ENCODE results near the gene PPP1R12A. TPM values are rescaled to one million over a fixed set of nuclear protein-coding genes. Genes with fewer than 3 reads are reported as not detected.
A peak's percentile ranks its signal among the peaks of the same experiment; 100 is the strongest.

The PPP1R12A gene
- total RNA-seq, 4 donors from 2014 or later: 100 to 121 (median 113) TPM

- Histone ChIP-seq H3K4me3 (no peak overlapping the region), H3K36me3 (no peaks in the 10 kb centered on the region), H3K4me1 (no peaks in the 10 kb centered on the region), H3K27me3 (no peaks in the 10 kb centered on the region), H3K27ac (no peak overlapping the region), H3K9me3 (no peaks in the 10 kb centered on the region)
- in situ Hi-C loops (cut with MboI; ENCODE audit: low pct_ligation_motif_present in 1 of 4, low pct_unique_long_range_greater_than_20kb in 1 of 4, low sequenced_read_pairs in 3 of 4): no loop called here
- WGBS, 2 donors (ENCODE audit: low coverage in 1 of 2): 40 to 67% methylated on average over 2 of the region's 2 CpGs
- no peak for TF ChIP-seq POLR2A (IDR thresholded peaks at IDR 0.05)
- TF ChIP-seq CTCF (IDR thresholded peaks at IDR 0.05): no peak
- no peak for TF ChIP-seq POLR2AphosphoS5 (IDR thresholded peaks at IDR 0.05)
- TF ChIP-seq EP300 (IDR thresholded peaks at IDR 0.05; ENCODE audit: low read depth): no peak
- intact Hi-C loops (cut with DNase I; ENCODE audit: low total_unique reads): no loop called here
- no peak for DNase-seq
Measured at GRCh38 chr12:79857675-79858074, 77.2 kb downstream of the PPP1R12A start.

- TF ChIP-seq EP300 (IDR thresholded peaks at IDR 0.05; ENCODE audit: low read depth) (no peak), CTCF (IDR thresholded peaks at IDR 0.05) (no peak), POLR2A (IDR thresholded peaks at IDR 0.05) (no peak), POLR2AphosphoS5 (IDR thresholded peaks at IDR 0.05) (no peak)
- in situ Hi-C loops (cut with MboI; ENCODE audit: low pct_ligation_motif_present in 1 of 4, low pct_unique_long_range_greater_than_20kb in 1 of 4, low sequenced_read_pairs in 3 of 4) (no loop called here), intact Hi-C loops (cut with DNase I; ENCODE audit: low total_unique reads) (no loop called here)
- Histone ChIP-seq H3K4me1 (peaks cover 0 to 25% (median 12%) of the 10 kb centered on the region in 4 donors), H3K9me3 (peaks cover 0 to 10% of the 10 kb centered on the region in 2 donors), H3K36me3 (no peaks in the 10 kb centered on the region), H3K4me3 (no peak overlapping the region), H3K27me3 (no peaks in the 10 kb centered on the region), H3K27ac (no peak overlapping the region)
- no peak for DNase-seq
- 91 to 100% methylated on average over 1 of the region's 1 CpG for WGBS, 2 donors (ENCODE audit: low coverage in 1 of 2)
Measured at GRCh38 chr12:79850610-79851299, 84.1 kb downstream of the PPP1R12A start.

- no peak for DNase-seq
- intact Hi-C loops (cut with DNase I; ENCODE audit: low total_unique reads) (no loop called here), in situ Hi-C loops (cut with MboI; ENCODE audit: low pct_ligation_motif_present in 1 of 4, low pct_unique_long_range_greater_than_20kb in 1 of 4, low sequenced_read_pairs in 3 of 4) (no loop called here)
- TF ChIP-seq POLR2AphosphoS5 (IDR thresholded peaks at IDR 0.05): no peak
- no peak for TF ChIP-seq POLR2A (IDR thresholded peaks at IDR 0.05)
- TF ChIP-seq EP300 (IDR thresholded peaks at IDR 0.05; ENCODE audit: low read depth): no peak
- no peak for TF ChIP-seq CTCF (IDR thresholded peaks at IDR 0.05)
- 19 to 34% methylated on average over 4 of the region's 4 CpGs for WGBS, 2 donors (ENCODE audit: low coverage in 1 of 2)
- peak overlapping the region in 1 of 4 donors; percentile 27 for H3K27ac ChIP-seq
- peaks cover 0 to 12% (median 0%) of the 10 kb centered on the region in 4 donors for H3K36me3 ChIP-seq
- H3K4me3 ChIP-seq: no peak overlapping the region
- peaks cover 0 to 10% of the 10 kb centered on the region in 2 donors for H3K9me3 ChIP-seq
- H3K27me3 ChIP-seq: no peaks in the 10 kb centered on the region
- peaks cover 0 to 25% (median 12%) of the 10 kb centered on the region in 4 donors for H3K4me1 ChIP-seq
Measured at GRCh38 chr12:79848339-79848738, 86.6 kb downstream of the PPP1R12A start.

- TF ChIP-seq EP300 (IDR thresholded peaks at IDR 0.05; ENCODE audit: low read depth): no peak
- TF ChIP-seq POLR2A (IDR thresholded peaks at IDR 0.05): no peak
- TF ChIP-seq CTCF (IDR thresholded peaks at IDR 0.05): no peak
- TF ChIP-seq POLR2AphosphoS5 (IDR thresholded peaks at IDR 0.05): no peak
- peaks cover 0 to 25% (median 12%) of the 10 kb centered on the region in 4 donors for H3K4me1 ChIP-seq
- no peak for DNase-seq
- no peak overlapping the region for H3K4me3 ChIP-seq
- H3K27me3 ChIP-seq: no peaks in the 10 kb centered on the region
- intact Hi-C loops (cut with DNase I; ENCODE audit: low total_unique reads) (no loop called here), in situ Hi-C loops (cut with MboI; ENCODE audit: low pct_ligation_motif_present in 1 of 4, low pct_unique_long_range_greater_than_20kb in 1 of 4, low sequenced_read_pairs in 3 of 4) (no loop called here)
- H3K9me3 ChIP-seq: peaks cover 0 to 10% of the 10 kb centered on the region in 2 donors
- peak overlapping the region in 1 of 4 donors; percentile 27 for H3K27ac ChIP-seq
- 40 to 41% methylated on average over 1 of the region's 1 CpG for WGBS, 2 donors (ENCODE audit: low coverage in 1 of 2)
- peaks cover 0 to 12% (median 0%) of the 10 kb centered on the region in 4 donors for H3K36me3 ChIP-seq
Measured at GRCh38 chr12:79847417-79847816, 87.5 kb downstream of the PPP1R12A start.

All from transverse colon (tissue), 4 donors.